ENCODE measurements around the gene VSIG10L2. TPM values are rescaled to one million over a fixed set of nuclear protein-coding genes. Genes with fewer than 3 reads are reported as not detected.

Gene VSIG10L2
- total RNA-seq, 2 donors from 2014 or later, result not detected

DNA sequence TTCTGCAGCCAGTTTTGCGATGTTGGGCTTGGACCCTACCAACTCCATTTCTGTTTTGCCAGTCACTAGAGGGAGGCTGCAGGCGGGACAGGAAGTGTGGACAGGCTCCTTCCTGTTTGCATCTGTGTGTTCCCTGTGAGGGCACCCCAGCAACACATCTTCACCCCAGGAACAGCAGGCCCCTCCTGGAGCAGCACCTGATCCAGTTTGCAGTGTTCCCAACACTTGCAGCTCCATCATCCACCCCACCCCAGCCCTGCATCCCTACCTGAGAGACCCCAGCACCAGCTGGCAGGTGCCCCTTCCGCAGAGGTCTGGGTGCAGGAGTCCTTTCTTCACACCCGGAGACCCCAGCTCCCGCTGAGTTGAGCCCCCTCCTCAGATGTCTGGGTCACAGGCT, 7.4 kb upstream of the VSIG10L2 start:
- no peak overlapping the region for H3K4me3 Mint-ChIP-seq
- no peaks in the 10 kb centered on the region for H3K36me3 Mint-ChIP-seq (ENCODE audit: low read depth)
- no peak for TF ChIP-seq CTCF (conservative IDR thresholded peaks at IDR 0.05)
- Histone ChIP-seq H3K27ac (ENCODE audit: low read depth, low read length) (no peak overlapping the region), H3K36me3 (ENCODE audit: control insufficient read depth, insufficient read depth, low read length) (no peaks in the 10 kb centered on the region), H3K4me1 (ENCODE audit: control insufficient read depth, insufficient read depth, low read length) (peaks cover 6% of the 10 kb centered on the region), H3K9me3 (ENCODE audit: control insufficient read depth, low read length) (no peaks in the 10 kb centered on the region), H3K27me3 (ENCODE audit: control insufficient read depth, insufficient read depth, low read length, poor library complexity, severe bottlenecking) (peaks cover 2% of the 10 kb centered on the region), H3K9ac (ENCODE audit: extremely low read depth, low read length, poor library complexity, severe bottlenecking) (no peak overlapping the region), H3K4me3 (ENCODE audit: low read length) (no peak overlapping the region)
- no peaks in the 10 kb centered on the region for H3K9me3 Mint-ChIP-seq
- H3K27ac Mint-ChIP-seq, result no peak overlapping the region
- peak; percentile 59 for DNase-seq
- WGBS, 2 experiments (ENCODE audit: insufficient coverage in 1 of 2, insufficient read length in 1 of 2), result 89 to 100% methylated on average over 3 to 5 of the region's 5 CpGs
- H3K4me1 Mint-ChIP-seq, result peaks cover 30% of the 10 kb centered on the region
- H3K27me3 Mint-ChIP-seq (ENCODE audit: insufficient read depth), result no peaks in the 10 kb centered on the region

GRCh38 chr11:125939081-125939521, 6.7 kb upstream of the VSIG10L2 start:
- H3K27me3 Mint-ChIP-seq (ENCODE audit: insufficient read depth), result no peaks in the 10 kb centered on the region
- H3K4me3 ChIP-seq (ENCODE audit: low read length), result no peak overlapping the region
- H3K9me3 Mint-ChIP-seq, result no peaks in the 10 kb centered on the region
- H3K36me3 ChIP-seq (ENCODE audit: control insufficient read depth, insufficient read depth, low read length), result no peaks in the 10 kb centered on the region
- peaks cover 29% of the 10 kb centered on the region for H3K4me1 Mint-ChIP-seq
- peaks cover 7% of the 10 kb centered on the region for H3K27me3 ChIP-seq (ENCODE audit: control insufficient read depth, insufficient read depth, low read length, poor library complexity, severe bottlenecking)
- 73 to 74% methylated on average over 2 to 4 of the region's 4 CpGs for WGBS, 2 experiments (ENCODE audit: insufficient coverage in 1 of 2, insufficient read length in 1 of 2)
- H3K9ac ChIP-seq (ENCODE audit: extremely low read depth, low read length, poor library complexity, severe bottlenecking), result no peak overlapping the region
- no peak overlapping the region for H3K27ac Mint-ChIP-seq
- TF ChIP-seq CTCF (conservative IDR thresholded peaks at IDR 0.05), result no peak
- peak overlapping the region; percentile 6 for H3K27ac ChIP-seq (ENCODE audit: low read depth, low read length)
- peaks cover 6% of the 10 kb centered on the region for H3K4me1 ChIP-seq (ENCODE audit: control insufficient read depth, insufficient read depth, low read length)
- no peak overlapping the region for H3K4me3 Mint-ChIP-seq
- no peaks in the 10 kb centered on the region for H3K36me3 Mint-ChIP-seq (ENCODE audit: low read depth)
- no peaks in the 10 kb centered on the region for H3K9me3 ChIP-seq (ENCODE audit: control insufficient read depth, low read length)
- peak; percentile 91 for DNase-seq

GRCh38 chr11:125940145-125940544, 5.7 kb upstream of the VSIG10L2 start:
- Histone ChIP-seq H3K27ac (ENCODE audit: low read depth, low read length) (no peak overlapping the region), H3K4me1 (ENCODE audit: control insufficient read depth, insufficient read depth, low read length) (peaks cover 6% of the 10 kb centered on the region), H3K36me3 (ENCODE audit: control insufficient read depth, insufficient read depth, low read length) (no peaks in the 10 kb centered on the region), H3K27me3 (ENCODE audit: control insufficient read depth, insufficient read depth, low read length, poor library complexity, severe bottlenecking) (peaks cover 8% of the 10 kb centered on the region), H3K9me3 (ENCODE audit: control insufficient read depth, low read length) (no peaks in the 10 kb centered on the region), H3K9ac (ENCODE audit: extremely low read depth, low read length, poor library complexity, severe bottlenecking) (no peak overlapping the region), H3K4me3 (ENCODE audit: low read length) (no peak overlapping the region)
- Mint-ChIP-seq H3K27ac (no peak overlapping the region), H3K4me1 (peaks cover 30% of the 10 kb centered on the region), H3K36me3 (ENCODE audit: low read depth) (no peaks in the 10 kb centered on the region), H3K9me3 (no peaks in the 10 kb centered on the region), H3K4me3 (no peak overlapping the region), H3K27me3 (ENCODE audit: insufficient read depth) (no peaks in the 10 kb centered on the region)
- DNase-seq, result no peak
- WGBS, 2 experiments (ENCODE audit: insufficient coverage in 1 of 2, insufficient read length in 1 of 2), result 91 to 93% methylated on average over 3 to 4 of the region's 4 CpGs
- TF ChIP-seq CTCF (conservative IDR thresholded peaks at IDR 0.05), result no peak

Measured in endodermal cell (in vitro differentiated cells).